DMS79 treated with DMSO at 0.1 percent for 48 hours (cell line): ENCODE results near the gene AMBRA1.
A peak's percentile ranks its signal among the peaks of the same experiment; 100 is the strongest.

Experiments used
- DNase-seq: peaks from one replicate; lab custom pipeline; 2025; lab: John Stamatoyannopoulos, UW

The AMBRA1 gene

DNA sequence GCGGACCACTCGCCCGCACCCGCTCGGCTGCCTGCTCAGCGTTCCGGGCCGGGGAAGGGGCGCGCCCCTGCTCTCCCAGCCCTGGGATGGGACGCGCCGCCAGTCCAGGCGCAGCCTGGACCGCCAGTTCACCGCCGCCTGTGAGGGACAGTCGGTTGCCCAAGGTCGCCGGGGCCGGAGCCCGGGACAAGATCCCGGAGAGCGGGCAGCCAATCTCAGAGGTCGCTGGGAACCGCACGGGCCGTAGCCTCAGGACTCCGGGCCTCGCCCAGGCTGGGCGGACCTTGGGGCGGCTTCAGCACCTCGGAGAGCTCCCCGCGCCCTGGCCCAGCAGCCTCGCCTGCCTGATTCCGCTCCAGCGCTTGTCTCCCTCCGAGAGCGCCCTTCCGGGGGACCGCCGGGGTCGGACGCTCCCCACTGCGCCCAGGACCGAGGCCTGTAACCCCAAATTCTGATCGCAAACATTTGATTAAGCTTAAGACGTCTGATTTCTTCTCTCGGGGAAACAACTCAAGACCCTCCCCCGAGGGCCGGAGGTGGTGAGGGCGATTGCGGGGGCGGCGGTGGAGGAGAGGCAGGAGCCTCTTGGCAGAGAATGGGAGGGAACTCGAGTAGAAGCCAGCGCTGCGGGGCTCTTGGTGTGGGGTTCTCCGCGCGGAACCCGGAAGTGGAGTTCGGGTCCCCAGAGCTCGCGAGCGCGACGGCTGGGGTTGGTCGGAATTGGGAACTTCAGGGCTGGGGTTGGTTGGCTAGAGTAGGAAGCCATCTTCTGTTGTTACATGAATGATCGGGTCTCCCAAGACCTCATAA is 201.2 kb downstream of the AMBRA1 start:
- peak; percentile 84 for DNase-seq

DNA sequence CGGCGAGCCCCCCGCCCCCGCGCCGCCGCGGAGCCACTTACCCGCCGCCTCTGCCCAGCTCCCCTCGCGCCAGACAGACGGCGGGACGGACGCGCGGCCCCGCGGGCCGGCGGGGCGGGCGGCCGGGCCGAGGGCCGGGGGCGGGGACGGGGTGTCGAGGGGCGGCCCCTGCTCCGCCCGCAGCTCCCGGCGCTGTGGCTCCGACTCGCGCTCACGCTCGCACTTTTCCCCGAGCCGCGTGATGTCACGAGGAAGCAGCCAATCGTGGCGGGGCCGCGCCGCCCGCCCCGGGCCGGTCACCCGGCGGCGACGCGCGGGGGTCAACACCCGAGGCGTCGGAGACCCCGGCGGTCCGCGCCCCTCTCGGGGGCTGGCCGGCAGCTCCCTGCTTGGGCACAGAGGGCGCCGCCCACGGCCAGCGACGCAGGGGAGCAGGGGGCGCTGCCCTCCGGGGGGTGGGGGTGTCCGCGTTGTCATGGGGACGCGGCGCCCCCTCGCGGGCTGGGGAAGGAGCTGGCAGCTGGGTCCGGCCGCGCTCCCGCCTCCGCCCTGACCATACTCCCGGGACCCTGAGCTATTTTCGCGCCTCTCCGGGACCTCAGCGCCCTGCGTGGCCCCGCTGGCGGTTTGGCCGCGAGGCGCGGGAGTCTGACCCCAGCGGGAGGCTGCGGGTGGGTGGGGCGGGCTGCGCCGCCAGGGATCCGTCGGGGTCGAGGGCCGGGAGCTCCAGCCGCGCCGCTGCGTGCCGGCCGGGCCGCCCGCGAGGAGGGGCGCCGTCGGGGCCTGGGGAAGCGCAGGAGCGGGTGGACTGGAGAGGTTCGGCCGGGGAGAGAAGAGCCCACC is 202.0 kb downstream of the AMBRA1 start, which contains the start of gene CHRM4:
Gene CHRM4, minus strand, starts transcription at position 199 of the 843 bp plus-strand sequence. CDS start 5,219 bp downstream, outside the sequence.
- peak; percentile 56 for DNase-seq

DNA sequence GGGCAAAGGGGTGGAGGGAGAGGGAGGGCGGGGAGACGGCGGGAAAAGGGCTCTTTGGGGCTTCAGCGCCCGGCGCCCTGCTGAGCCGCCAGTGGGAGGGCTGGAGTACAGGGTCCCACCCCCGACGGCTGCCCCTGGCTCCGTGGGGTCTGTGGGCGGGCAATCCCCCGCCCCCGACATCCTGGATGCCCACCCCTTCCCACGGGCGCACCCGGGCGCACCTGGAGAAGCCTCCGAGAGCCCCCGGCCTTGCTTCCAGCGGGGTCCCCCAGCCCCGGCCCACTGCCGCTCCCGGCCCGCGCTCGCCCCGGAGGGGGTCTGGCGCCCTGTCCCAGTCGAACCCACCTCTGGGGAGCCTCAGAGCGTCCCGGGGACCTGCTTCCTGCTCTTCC is 202.6 kb downstream of the AMBRA1 start:
- peak; percentile 33 for DNase-seq

- peak; percentile 33 for DNase-seq
These were observed 203.3 kb downstream of the AMBRA1 start for GRCh38 chr11:46390331-46391171.

GRCh38 chr11:46389450-46390330 is 204.1 kb downstream of the AMBRA1 start:
- DNase-seq: peak; percentile 78

- no peak for DNase-seq
These were observed 205.0 kb downstream of the AMBRA1 start for GRCh38 chr11:46388619-46389449.

DNA sequence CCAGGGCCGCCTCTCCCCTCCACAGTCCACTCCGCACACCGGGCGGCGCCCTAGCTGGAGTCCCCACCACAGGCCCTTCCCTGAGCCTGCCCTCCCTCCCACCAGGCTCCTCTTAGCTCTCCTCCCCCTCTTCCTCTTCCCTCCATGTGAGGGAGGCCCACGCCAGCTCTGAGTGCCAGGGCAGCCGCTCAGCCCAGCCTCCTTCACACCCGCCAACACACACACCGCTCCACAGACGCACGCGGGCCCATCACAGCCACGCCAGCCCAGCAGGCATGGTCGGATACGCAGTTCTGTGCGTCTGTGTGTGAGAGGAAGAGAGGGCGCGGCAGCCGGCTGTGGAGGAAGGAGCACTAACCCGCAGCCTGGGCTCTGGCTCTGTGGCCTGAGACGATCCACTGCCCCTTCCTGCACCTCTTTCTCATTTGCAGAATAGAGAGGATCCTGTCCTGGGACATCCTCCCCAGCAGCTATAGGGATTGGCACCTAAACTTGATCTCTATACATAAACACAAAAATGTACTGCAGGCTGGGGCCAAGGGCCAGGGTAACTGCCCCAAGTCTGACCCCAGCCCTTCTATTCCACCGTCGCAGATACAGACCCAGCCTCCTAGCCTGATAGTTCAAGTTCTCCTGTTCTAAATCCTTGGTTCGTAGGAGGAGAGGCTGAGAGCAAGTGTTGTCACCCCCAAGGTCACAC is 205.8 kb downstream of the AMBRA1 start:
- DNase-seq: no peak

DNA sequence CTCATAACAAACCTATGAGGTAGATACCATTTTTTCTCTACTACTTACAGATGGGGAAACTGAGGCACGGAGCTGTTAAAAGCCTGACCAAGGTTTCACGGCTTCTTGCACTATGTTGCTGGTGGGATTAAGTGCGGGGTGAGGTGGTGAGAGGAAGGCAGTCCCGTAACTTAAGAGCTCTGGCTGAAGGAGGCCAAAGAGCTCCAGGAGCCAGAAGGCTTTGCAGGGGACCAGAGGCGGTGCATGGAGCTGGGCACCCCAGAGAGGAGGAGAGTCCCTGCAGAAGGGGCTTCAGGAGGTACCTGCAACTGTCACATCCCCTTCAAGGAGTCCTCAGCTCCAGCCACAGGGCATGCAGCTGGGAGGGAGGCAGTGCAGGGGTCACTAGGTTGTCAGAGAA is 206.4 kb downstream of the AMBRA1 start:
- no peak for DNase-seq

- DNase-seq: no peak
These were observed 207.1 kb downstream of the AMBRA1 start for GRCh38 chr11:46386674-46387073.

DNA sequence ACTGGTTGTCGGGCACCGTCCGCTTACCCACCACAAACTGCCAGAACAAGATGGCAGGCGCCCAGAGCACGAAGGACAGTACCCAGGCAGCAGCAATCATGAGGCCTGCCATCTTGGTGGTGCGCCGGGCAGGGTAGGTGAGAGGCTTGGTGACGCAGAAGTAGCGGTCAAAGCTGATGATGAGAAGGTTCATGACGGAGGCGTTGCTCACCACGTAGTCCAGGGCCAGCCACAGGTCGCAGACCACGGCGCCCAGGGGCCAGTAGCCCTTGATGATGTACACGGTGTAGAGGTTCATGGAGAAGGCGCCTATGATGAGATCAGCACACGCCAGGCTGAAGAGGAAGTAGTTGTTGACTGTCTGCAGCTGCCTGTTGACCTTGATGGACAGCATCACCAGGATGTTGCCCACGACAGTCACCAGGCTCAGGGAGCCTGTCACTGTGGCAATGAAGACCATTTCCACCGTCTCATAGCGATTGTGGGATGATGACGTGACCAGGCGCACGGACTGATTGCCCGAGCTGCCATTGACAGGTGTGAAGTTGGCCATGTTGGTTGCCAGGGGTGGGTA is 207.7 kb downstream of the AMBRA1 start:
- DNase-seq: no peak

DNA sequence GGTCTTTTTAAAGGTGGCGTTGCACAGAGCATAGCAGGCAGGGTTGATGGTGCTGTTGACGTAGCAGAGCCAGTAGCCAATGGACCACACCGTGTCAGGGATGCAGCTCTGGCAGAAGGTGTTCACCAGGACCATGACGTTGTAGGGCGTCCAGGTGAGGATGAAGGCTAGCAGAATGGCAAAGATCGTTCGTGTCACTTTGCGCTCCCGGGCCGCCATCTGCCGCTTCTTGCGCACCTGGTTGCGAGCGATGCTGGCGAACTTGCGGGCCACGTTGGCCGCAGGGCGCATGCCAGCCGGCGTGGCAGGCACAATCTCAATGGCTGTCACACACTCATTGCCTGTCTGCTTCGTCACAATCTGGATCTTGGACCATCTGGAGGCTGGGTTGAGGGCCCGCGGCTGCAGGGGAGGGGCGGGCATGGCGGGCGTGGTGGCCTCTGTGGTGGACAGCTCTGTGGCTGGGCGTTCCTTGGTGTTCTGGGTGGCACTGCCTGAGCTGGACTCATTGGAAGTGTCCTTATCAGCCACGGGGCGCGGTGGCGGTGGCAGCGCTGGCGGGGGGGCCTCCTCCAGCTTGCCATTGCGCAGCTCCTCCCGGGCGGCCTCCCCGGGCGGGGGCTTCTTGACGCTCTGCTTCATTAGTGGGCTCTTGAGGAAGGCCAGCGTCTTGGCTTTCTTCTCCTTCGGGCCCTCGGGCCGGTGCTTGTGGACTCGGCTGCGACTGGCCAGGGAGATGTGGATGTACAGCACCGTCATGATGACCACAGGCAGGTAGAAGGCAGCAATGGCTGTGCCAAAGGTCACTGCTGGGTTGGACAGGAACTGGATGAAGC is 208.4 kb downstream of the AMBRA1 start:
- DNase-seq: no peak

GRCh38 chr11:46383974-46384701 is 209.7 kb downstream of the AMBRA1 start:
- no peak for DNase-seq

DNA sequence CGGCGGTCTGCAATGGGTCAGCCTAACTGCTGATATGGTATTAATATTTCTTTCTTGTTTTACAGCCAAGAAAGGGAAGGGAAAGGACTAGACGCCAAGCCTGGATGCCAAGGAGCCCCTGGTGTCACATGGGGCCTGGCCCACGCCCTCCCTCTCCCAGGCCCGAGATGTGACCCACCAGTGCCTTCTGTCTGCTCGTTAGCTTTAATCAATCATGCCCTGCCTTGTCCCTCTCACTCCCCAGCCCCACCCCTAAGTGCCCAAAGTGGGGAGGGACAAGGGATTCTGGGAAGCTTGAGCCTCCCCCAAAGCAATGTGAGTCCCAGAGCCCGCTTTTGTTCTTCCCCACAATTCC is 210.4 kb downstream of the AMBRA1 start:
- DNase-seq: no peak

DNA sequence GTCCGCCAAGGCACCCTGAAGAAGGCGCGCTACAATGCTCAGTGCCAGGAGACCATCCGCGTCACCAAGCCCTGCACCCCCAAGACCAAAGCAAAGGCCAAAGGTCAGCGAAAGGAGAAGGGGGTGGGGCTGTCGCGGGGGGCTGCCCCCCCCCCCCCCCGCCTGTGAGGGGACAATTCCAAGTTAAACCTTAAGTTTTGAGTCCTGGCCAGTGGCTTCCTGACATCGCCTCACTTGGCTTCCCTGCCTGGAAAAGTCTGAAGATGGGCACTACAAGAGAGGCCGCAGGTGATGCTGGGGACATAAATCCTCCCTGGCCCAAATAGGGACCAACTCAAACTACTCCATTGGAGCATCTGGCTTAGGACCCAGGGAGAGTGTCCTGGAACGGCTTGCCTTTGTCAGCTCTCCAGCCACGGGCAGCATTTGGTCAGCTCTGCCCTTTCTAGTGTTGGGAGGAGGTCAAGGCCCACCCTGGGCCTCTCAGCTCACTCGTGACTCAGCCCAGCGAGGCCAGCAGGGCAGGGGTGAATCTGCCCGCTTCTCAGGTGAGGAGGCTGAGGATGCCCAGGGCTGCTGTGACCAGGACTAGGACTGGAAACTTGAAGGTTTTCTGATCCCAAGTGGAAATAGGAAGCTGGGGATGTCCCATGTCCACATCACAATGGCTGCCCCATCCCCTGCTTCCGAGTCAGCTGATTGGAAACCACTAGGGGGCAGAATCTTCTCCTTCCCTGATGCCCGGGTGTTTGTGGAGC is 211.0 kb downstream of the AMBRA1 start:
- DNase-seq: peak; percentile 9

- DNase-seq: peak; percentile 41
These were observed 211.8 kb downstream of the AMBRA1 start for GRCh38 chr11:46381819-46382645.
